ENCODE results near the gene PITX2.

DNA sequence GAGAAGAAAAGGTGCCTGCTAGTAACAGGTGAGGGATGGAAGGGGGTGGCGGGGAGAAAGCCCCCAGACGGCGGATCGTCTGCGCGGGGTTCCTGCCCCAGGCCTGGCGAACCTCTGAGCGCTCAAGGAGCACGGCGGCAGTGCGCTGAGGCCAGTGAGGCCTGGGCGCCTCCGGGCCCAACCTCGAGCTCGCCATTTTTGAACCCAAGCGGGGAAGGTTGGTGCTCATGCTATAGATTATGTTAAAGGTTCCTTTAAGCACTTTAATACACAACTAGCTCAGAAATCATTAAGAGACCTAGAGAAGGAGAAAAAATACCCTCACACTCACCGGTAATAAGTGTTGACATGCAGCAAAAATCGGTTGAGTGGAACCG, 7.9 kb downstream of the PITX2 start:
- TF ChIP-seq CTCF (IDR thresholded peaks at IDR 0.05 in 2 of 3, conservative IDR thresholded peaks at IDR 0.05 in 1 of 3; ENCODE audit: control insufficient read depth in 2 of 3, extremely low read depth in 1 of 3, insufficient read depth in 1 of 3, low read depth in 3 of 3, low read length in 3 of 3) (no peak), MXI1 (IDR thresholded peaks at IDR 0.05; ENCODE audit: low read depth, low read length) (no peak), ZNF274 (IDR thresholded peaks at IDR 0.05; ENCODE audit: insufficient read depth, insufficient read length) (no peak), MAX (IDR thresholded peaks at IDR 0.05; ENCODE audit: low read depth, low read length) (no peak), NFIC (IDR thresholded peaks at IDR 0.05; ENCODE audit: low read depth, low read length) (no peak)
